ENCODE measurements around the gene FBXO30.

The FBXO30 gene

GRCh38 chr6:145744619-145745018 lies 70.0 kb downstream of the FBXO30 start:
- Histone ChIP-seq H3K9me3 (ENCODE audit: control insufficient read depth, insufficient read depth, low read length) (no peaks in the 10 kb centered on the region), H3K4me1 (ENCODE audit: control insufficient read depth, insufficient read depth, low read length) (no peaks in the 10 kb centered on the region), H3K9ac (ENCODE audit: low read depth, low read length) (no peak overlapping the region), H3K27me3 (ENCODE audit: control insufficient read depth, insufficient read depth, low read length) (no peaks in the 10 kb centered on the region), H3K36me3 (ENCODE audit: control insufficient read depth, insufficient read depth, low read length) (no peaks in the 10 kb centered on the region), H3K4me3 (ENCODE audit: low read depth, low read length) (no peak overlapping the region)
